Stimulated activated CD4-positive, alpha-beta T cell treated with anti-CD3 and anti-CD28 coated beads, Interleukin-1b, Interleukin-23, amount 100 ng/mL, for 4 hours (primary cell): ENCODE results near the gene TSSC4.

Experiments used
- DNase-seq, 2 donors: peaks; one replicate each; pipeline ENCODE4 v3.0.0-alpha.2; 2020; ENCODE audit warnings: low read depth in 2 of 2

The TSSC4 gene

GRCh38 chr11:2369320-2369719 is 31.2 kb upstream of the TSSC4 start:
- DNase-seq = no peak

GRCh38 chr11:2369896-2370295 is 30.7 kb upstream of the TSSC4 start:
- no peak for DNase-seq

DNA sequence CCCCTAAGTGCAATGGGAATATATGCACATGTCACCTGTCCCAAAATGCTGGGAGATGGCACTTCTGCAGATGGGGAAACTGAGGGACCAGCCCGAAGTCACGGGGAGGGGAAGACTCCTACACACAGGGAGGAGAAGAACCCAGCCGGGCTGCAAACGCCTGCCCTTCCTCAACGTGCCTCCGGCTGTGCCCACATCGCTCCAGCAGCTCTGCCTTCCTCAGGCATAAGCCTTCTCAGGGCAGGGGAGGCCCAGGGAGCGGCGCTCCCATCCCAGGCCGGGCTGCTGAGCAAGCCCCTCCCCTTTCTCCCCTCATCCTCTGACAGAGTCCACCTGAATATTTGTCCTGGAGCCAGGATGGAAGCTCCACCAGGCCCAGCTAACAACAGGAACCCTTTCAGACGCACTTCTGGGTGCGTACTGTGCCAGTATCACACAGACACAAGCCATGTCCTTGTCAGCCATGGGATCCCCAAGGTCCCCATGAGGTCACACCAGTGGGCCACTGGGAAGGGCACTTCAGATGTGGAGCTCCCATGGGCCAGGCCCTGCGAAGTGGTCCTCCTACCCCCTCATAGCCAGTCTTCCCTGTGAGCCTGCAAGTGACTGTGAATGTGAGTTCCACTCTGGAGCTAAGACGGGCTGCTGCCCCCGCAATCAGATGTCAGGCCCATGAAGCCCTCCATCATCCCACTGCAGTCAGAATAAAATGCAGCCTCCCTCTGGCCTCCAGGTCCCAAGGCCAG is 25.9 kb upstream of the TSSC4 start:
- no peak for DNase-seq

- DNase-seq = no peak
These were observed 25.2 kb upstream of the TSSC4 start for GRCh38 chr11:2375341-2375853.

GRCh38 chr11:2375964-2376551 is 24.5 kb upstream of the TSSC4 start:
- no peak for DNase-seq

DNA sequence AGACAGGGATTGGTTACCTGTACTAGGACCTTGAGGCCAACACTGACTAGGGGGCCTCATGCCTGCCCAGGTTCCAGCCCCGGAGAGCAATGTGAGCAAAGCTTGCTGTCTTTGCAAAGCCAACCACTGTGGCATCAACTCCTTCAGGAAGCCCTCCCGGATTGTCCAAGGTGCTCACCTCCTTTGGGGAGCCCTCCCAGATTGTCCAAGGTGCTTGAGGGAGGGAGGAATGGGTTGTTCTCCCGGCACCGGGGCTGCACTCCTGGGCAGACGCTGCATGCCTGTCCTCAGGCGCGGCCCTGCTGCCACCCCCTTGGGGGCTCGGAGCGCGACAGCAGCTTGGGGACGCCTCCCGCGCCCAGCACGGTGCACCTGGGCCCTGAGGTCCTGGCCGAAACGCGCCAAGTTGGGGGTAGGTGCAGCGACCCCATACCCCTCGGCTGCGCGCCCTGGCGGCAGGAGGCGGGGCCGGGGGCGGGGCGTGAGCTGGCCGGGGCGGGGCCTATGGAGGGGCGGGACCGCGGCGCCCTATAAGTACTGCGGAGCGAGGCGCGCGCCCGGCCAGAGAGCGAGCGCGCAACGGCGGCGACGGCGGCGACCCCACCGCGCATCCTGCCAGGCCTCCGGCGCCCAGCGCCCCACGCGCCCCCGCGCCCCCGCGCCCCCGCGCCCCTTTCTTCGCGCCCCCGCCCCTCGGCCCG is 23.6 kb upstream of the TSSC4 start, which contains the start of gene CD81:
CD81 (plus strand) TSS at position 560 of the 701 bp plus-strand sequence. CDS start 240 bp downstream, outside the sequence.
- peak; percentile 60 to 64 for DNase-seq

DNA sequence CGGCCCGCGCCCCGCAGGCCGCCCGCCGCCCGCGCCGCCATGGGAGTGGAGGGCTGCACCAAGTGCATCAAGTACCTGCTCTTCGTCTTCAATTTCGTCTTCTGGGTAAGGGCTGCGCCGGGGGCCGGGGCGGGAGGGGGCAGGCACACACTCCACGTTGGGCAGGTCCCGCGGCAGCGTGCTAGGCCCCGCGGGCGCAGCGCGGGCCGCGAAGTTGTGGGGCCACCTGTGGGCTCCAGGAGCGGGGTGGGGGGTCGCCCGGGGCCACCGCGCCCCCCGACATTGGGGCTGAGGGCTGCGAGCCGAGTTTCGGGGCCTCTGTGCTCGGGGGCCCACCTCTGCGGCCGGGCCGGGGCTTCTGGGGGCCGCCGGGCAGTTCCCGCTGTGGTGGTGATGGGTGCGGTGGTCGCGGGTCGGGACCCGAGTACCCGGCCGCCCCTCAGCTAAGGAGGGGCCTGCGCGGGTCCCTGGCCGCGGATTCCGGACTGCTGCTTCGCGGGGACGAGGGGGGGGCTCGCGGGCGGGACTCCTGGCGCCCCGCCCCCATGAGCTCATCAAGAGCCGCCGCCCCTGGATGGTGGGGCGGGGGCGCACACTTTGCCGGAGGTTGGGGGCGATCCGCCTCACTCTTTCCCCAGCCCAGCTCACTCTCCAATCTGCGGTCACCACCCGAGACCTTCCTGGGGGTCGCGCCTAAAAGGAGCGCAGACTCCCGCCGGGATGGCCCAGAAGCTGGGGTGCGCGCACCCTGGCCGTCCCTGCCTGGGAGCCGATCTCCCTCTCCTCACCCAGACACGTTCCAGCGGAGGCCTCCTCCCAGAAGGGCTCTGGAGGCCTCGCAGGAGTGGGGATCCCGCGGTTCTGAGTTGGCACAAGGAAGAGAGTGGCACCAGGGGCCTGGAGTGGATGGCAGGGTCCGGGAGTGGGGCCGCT is 22.8 kb upstream of the TSSC4 start:
- peak; percentile 62 to 69 for DNase-seq

DNA sequence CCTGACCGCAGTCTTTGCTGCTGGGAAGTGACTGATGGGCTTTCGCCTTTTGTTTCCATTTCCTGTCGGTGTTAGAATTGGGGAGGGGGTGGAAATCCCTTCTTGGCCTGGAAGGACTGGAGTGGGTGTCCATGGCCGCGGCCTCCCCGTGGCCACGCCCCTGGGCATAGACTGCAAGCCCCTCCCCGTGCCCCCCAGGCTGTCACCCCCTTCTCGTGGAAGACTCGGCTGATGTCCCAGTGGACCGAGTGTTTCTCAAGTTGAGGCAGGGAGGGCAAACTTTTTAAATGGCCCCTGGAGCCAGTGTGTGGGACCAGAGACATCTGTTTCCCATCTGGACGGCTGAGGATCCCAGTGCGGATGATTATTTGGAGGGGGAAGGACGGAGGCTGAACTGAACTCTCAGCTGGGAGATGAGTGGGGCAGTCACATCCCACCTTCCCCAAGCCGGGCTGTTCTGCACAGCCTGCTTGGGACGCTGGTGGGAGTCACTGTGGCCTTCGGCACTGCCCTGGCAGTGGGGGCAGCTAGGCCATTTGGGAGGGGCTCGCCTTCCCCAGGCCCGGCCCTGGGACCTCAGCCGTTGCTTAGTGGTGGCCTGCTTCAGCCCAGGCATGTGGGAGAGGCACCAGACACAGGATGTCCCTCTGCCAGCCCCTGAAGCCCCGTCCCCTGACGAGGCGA is 21.9 kb upstream of the TSSC4 start:
- no peak for DNase-seq

DNA sequence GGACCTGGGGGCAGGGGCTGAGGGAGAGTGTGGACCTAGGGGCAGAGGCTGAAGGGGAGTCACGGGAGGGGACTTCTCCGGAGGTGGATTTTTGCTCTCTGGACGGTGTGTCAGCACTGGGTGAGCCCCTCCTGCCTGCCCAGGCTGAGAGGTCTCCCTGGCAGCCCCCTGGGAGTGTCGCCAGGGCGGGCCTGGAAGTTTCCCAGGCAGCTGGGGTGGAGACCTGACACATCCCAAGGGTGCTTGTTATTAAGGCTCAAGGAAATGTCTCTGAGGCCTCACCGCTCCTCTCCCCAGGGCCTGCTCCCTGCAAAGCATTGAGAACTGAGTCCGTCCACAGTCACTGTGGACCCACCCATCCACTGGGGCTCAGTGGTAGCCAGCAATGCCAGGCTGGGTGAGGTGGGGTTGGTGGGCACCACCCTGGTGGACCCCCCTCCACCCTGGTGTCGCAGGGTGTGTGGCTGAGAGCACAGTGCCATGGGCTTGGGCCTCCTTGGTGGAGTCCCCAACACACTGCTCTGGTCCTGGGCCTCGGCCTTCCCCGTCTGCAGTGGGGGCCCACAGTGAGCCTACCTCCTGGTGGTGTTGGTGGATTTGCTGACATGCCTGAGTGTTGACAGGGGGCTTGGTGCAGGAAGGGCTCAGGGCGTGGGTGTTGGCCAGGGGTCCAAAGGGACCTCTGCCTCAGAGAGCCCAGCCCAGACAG is 20.9 kb upstream of the TSSC4 start:
- no peak for DNase-seq

GRCh38 chr11:2380396-2380795 is 20.2 kb upstream of the TSSC4 start:
- no peak for DNase-seq

DNA sequence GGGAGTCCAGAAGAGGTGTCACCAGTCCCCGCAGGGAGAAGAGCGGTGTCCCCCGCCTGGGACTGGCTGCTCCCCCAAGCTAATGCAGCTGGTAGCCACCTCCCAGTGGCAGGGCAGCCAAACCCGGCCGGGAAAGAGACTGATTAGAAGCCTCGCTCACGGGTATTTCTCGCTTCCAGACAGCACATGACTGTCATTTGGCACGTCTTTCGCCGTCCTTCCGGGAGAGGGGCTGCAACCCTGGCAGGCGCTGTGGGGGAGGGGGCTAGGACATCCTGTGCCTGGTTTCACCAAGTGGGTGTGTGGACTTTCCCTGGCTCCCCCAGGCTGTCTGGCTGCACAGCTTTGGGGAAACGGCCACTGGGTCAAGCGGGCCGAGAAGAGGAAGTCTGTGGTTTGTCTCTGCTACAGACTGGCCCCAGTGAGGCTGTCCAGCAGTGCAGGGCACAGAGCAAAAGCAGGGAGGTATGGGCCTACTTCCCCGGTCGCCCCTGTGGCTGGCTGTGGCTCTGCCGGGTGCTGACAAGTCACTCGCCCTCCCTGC is 19.7 kb upstream of the TSSC4 start:
- no peak for DNase-seq

DNA sequence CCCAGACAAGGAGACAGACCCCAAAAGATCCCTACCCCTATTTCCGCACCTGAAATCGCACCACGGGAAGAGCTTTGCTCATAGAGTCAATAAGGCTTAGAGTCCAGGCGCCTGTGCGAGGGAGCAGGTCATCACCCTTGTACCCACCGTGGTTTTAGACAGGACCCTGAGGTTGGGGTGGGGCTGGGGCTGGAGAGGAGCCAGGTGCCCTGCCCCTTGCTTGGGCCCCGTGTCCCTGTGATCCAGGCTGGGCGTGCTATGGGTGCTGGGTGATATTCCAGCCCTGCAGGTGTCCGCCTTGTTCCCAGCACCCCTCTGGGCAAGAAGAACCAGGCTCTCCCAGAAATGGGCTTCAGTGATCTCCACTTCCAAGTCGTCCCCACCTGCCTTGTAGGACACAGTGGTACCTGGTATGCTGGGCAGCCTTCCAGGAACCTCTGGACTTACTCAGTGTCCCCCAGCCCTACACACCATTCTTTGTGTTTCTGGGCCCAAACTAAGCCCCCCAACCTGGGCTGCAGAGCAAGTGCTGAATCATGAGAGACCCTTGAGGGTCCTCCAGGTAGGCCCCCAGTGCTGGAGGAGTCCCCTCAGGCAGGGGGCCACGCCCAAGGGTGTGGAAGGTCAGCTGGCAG is 18.9 kb upstream of the TSSC4 start:
- no peak for DNase-seq

DNA sequence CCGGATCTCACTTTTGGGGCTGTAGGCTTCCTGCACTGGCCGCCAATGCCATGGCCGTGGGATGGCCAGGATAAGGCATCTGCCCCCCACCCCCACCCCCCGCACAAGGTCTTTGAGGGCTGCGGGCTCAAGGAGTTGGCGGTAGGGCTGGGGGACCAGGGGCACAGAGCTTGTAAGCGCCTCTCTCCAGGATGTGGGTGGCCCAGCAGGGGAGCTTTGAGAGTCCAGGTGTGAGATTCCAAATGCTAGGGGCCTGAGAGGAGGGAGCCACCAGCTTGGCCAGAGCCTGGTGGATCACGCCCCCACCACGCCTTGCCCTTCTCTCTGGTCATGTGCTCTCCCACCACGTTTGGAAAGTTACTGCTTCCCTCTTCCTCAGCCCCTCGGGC is 18.4 kb upstream of the TSSC4 start:
- no peak for DNase-seq

- DNase-seq = no peak
These were observed 17.4 kb upstream of the TSSC4 start for GRCh38 chr11:2382936-2383851.

GRCh38 chr11:2383852-2384804 is 16.4 kb upstream of the TSSC4 start:
- no peak for DNase-seq

- no peak for DNase-seq
These were observed 15.1 kb upstream of the TSSC4 start for GRCh38 chr11:2385156-2386151.
